Erythroblast (primary cell): ENCODE results near the gene RNU6-8.

Experiments used
- GATA1 ChIP-seq: IDR thresholded peaks from 2 replicates; pipeline ENCODE4 v1.6.1; 2011; ENCODE audit warnings: low read depth, mild to moderate bottlenecking, control low read depth, low read length, moderate library complexity
- POLR2A ChIP-seq: IDR thresholded peaks from 2 replicates; pipeline ENCODE4 v1.6.1; 2011; ENCODE audit warnings: mild to moderate bottlenecking, low read length

- TF ChIP-seq POLR2A (no peak), GATA1 (no peak)
Measured at GRCh38 chr14:32193532-32193931, 9.5 kb downstream of the RNU6-8 start.
